K562 (cell line): ENCODE measurements around the gene LRRTM3. TPM values are rescaled to one million over a fixed set of nuclear protein-coding genes. Genes with fewer than 3 reads are reported as not detected.

ENCODE experiments used
- ATAC-seq: fragments of 200-7000 bp; cut with Tn5 transposase; 3 replicates; pipeline ENCODE4 v1.9.1; 2020; ENCODE audit warnings: moderate library complexity
- BruUV-seq: library from RNA; stranded (reverse); fragments of 400-500 nt; replicated peaks from 2 replicates; lab custom pipeline; 2021; lab: Mats Ljungman, UMichigan
- CTCF ChIA-PET: fragments of 300-600 bp; formaldehyde crosslinking; extraction: SDS; loops from one replicate; lab custom pipeline; 2021; ENCODE audit warnings: low intra/inter-chr PET ratio; lab: Yijun Ruan, JAX
- POLR2A ChIA-PET: fragments of 300-600, 350-650 bp; sonication (Branson Sonifier 250); formaldehyde crosslinking; extraction: SDS; loops from one replicate; lab custom pipeline; 2021; ENCODE audit warnings: antibody characterized with exemption, inconsistent platforms; lab: Yijun Ruan, JAX
- DNase-seq, 4 experiments: peaks; one replicate each; pipeline versions ENCODE4 v3.0.0 to v3.0.0-alpha.2; 2011 to 2018; ENCODE audit warnings: low spot score in 3 of 4, mixed read lengths in 3 of 4; ENCODE audit errors: extremely low read depth in 1 of 4
- FAIRE-seq: peaks from 2 replicates; lab custom pipeline; 2011; peaks lifted over from hg19 to GRCh38; lab: Jason Lieb, UNC
- H2AFZ ChIP-seq: 2 replicates; pipeline ENCODE4 v1.6.0; 2011; ENCODE audit warnings: low read depth, low read length, control low read depth, inconsistent platforms
- H3K27ac ChIP-seq: fragments of 200-600 bp; 3 replicates; pipeline ENCODE4 v1.8.0; 2011; ENCODE audit warnings: low read depth, mild to moderate bottlenecking, control low read depth, inconsistent platforms, low read length, moderate library complexity, mixed read lengths; ENCODE audit errors: extremely low read depth
- H3K27me3 ChIP-seq, 2 experiments: fragments of 300-600 bp in 1 of 2; 2 replicates in 1 of 2; 3 replicates in 1 of 2; pipeline versions ENCODE4 v1.6.0 to v1.8.0; 2011; ENCODE audit warnings: inconsistent platforms in 2 of 2, low read length in 2 of 2, mild to moderate bottlenecking in 1 of 2, mixed read lengths in 1 of 2, moderate library complexity in 1 of 2; ENCODE audit not compliant: control insufficient read depth in 2 of 2, insufficient read depth in 2 of 2
- H3K36me3 ChIP-seq: fragments of 300-600 bp; 3 replicates; pipeline ENCODE4 v1.8.0; 2011; ENCODE audit warnings: mild to moderate bottlenecking, low read length, inconsistent platforms; ENCODE audit not compliant: control insufficient read depth, insufficient read depth
- H3K4me1 ChIP-seq, 2 experiments: fragments of 200-600 bp in 1 of 2; replicated peaks in 1 of 2; 2 replicates in 1 of 2; 3 replicates in 1 of 2; pipeline versions ENCODE4 v1.5.1 to v1.8.0; 2011; ENCODE audit warnings: inconsistent platforms in 2 of 2, low read length in 2 of 2, mild to moderate bottlenecking in 1 of 2, mixed read lengths in 1 of 2, moderate library complexity in 1 of 2; ENCODE audit not compliant: control insufficient read depth in 2 of 2, insufficient read depth in 2 of 2
- H3K4me2 ChIP-seq: 2 replicates; pipeline ENCODE4 v1.6.1; 2011; ENCODE audit warnings: low read length, control low read depth, inconsistent platforms, mixed read lengths; ENCODE audit not compliant: insufficient read depth
- H3K4me3 ChIP-seq: fragments of 200-600 bp; sonication (generic), shearing (Covaris generic); 2 replicates; pipeline ENCODE4 v1.5.1; 2016; ENCODE audit warnings: control low read depth, inconsistent platforms
- H3K79me2 ChIP-seq: fragments of 200-600 bp; 3 replicates; pipeline ENCODE4 v1.8.0; 2011; ENCODE audit warnings: low read length, inconsistent platforms; ENCODE audit not compliant: control insufficient read depth, insufficient read depth
- H3K9ac ChIP-seq, 2 experiments: 2 replicates each; pipeline versions ENCODE4 v1.6.0 to v1.6.1; 2011; ENCODE audit warnings: low read depth in 2 of 2, low read length in 2 of 2, control low read depth in 1 of 2, inconsistent platforms in 1 of 2, mild to moderate bottlenecking in 1 of 2, mixed read lengths in 1 of 2; ENCODE audit not compliant: insufficient read depth in 1 of 2
- H3K9me1 ChIP-seq: one replicate; pipeline ENCODE4 v1.6.0; 2011; ENCODE audit warnings: inconsistent platforms, mild to moderate bottlenecking, low read length, moderate library complexity; ENCODE audit not compliant: control insufficient read depth, insufficient read depth
- H3K9me3 ChIP-seq: replicated peaks from 2 replicates; pipeline ENCODE4 v1.5.1; 2011; ENCODE audit warnings: low read depth, low read length, inconsistent platforms; ENCODE audit not compliant: control insufficient read depth, insufficient read depth
- H4K20me1 ChIP-seq: replicated peaks from 2 replicates; pipeline ENCODE4 v1.6.1; 2011; ENCODE audit warnings: low read length, inconsistent platforms, mixed read lengths; ENCODE audit not compliant: control insufficient read depth, insufficient read depth
- BHLHE40 ChIP-seq: IDR thresholded peaks from 2 replicates; pipeline ENCODE4 v1.6.1; 2011; ENCODE audit warnings: low read length, improper control_type of control experiment
- CEBPB ChIP-seq: fragments of 450-650 bp; IDR thresholded peaks from 2 replicates; pipeline ENCODE4 v1.6.1; 2016; ENCODE audit warnings: missing genetic modification characterization, missing compliant biosample characterization
- EWSR1 ChIP-seq: fragments of 450-650 bp; IDR thresholded peaks from 2 replicates; pipeline ENCODE4 v1.6.1; 2018; ENCODE audit warnings: borderline replicate concordance, mild to moderate bottlenecking, low read depth, moderate library complexity; ENCODE audit not compliant: partially characterized antibody
- GTF2B ChIP-seq: IDR thresholded peaks from 2 replicates; pipeline ENCODE4 v1.6.1; 2011; ENCODE audit not compliant: insufficient read length; ENCODE audit errors: extremely low read depth
- HDGF ChIP-seq: fragments of 450-650 bp; IDR thresholded peaks from 2 replicates; pipeline ENCODE4 v1.6.1; 2016
- IRF9 ChIP-seq: fragments of 450-650 bp; IDR thresholded peaks from 2 replicates; pipeline ENCODE4 v1.6.1; 2016; ENCODE audit warnings: missing biosample characterization, missing genetic modification characterization
- NBN ChIP-seq: fragments of 450-650 bp; IDR thresholded peaks from 2 replicates; pipeline ENCODE4 v1.6.1; 2016; ENCODE audit warnings: low read depth, mild to moderate bottlenecking
- NFE2L1 ChIP-seq: fragments of 450-650 bp; IDR thresholded peaks from 2 replicates; pipeline ENCODE4 v1.6.1; 2016; ENCODE audit warnings: missing genetic modification characterization, low read depth, mild to moderate bottlenecking, missing compliant biosample characterization, moderate library complexity, borderline replicate concordance
- RBM17 ChIP-seq: fragments of 200-400 bp; formaldehyde crosslinking; IDR thresholded peaks from 2 replicates; pipeline ENCODE4 v1.6.1; 2017; ENCODE audit warnings: low read depth, mild to moderate bottlenecking, low read length, borderline replicate concordance
- STAT5A ChIP-seq: IDR thresholded peaks from 2 replicates; pipeline ENCODE4 v1.6.1; 2012; ENCODE audit warnings: low read length, inconsistent platforms, borderline replicate concordance
- ZBTB33 ChIP-seq: sonication (generic); formaldehyde crosslinking; IDR thresholded peaks from 2 replicates; pipeline ENCODE4 v1.8.1; 2023; ENCODE audit warnings: mild to moderate bottlenecking, missing genetic modification reagents
- WGBS: fragments of 100-300 bp; shearing (Covaris generic); methylation state at CpG from one replicate; pipeline ENCODE4 v1.1.6; 2016; ENCODE audit warnings: low coverage, mixed read lengths; ENCODE audit not compliant: insufficient coverage; ENCODE audit errors: missing lambda C conversion rate; 5-methylcytosine and 5-hydroxymethylcytosine counted together
- in situ Hi-C: fragments of 300-500 bp; cut with MboI; formaldehyde crosslinking; loops from 4 replicates; pipeline ENCODE4 v1.15.0; 2018; ENCODE audit warnings: inconsistent platforms, mixed read lengths
- intact Hi-C: fragments of 100-400 bp; cut with micrococcal nuclease; formaldehyde crosslinking; loops from 2 replicates; pipeline ENCODE4 v1.14.2; 2022
- polyA plus RNA-seq, 8 experiments: library from polyadenylated mRNA; depleted of rRNA in 4 of 8; stranded (reverse) in 5 of 8; unstranded in 3 of 8; fragments of >200 nt; fragmentation: Nextera tagmentation in 2 of 8; fragmentation: Illumina TruSeq in 1 of 8; extraction: Ambion mirVana in 2 of 8; extraction: Trizol in 1 of 8; gene quantifications; 2 replicates each; pipeline versions ENCODE4 v1.2.1 to v1.2.3, GENCODE V29; 2011 to 2014; ENCODE audit warnings: inconsistent platforms in 1 of 8, missing spikeins in 1 of 8
- total RNA-seq, 7 experiments: library from RNA; depleted of rRNA in 6 of 7; stranded (reverse); fragments of >200 nt in 6 of 7; fragmentation: Illumina TruSeq in 2 of 7; extraction: Trizol in 2 of 7; gene quantifications; 2 replicates each; pipeline versions ENCODE4 v1.2.1 to v1.2.3, GENCODE V29; 2011 to 2021; ENCODE audit warnings: low replicate concordance in 1 of 7
- TF ChIP-seq, protein P1 (sequence below): fragments of 250-450 bp; sonication (Bioruptor Pico); IDR thresholded peaks from 2 replicates; pipeline ENCODE4 v1.8.0; 2022; ENCODE audit warnings: inconsistent platforms, mild to moderate bottlenecking, moderate library complexity, borderline replicate concordance

LRRTM3 gene
- total and polyA plus RNA-seq, 9 of the 15 experiments (the other 6 are each of a cell fraction or from before 2014, with no cell fraction given): not detected

DNA sequence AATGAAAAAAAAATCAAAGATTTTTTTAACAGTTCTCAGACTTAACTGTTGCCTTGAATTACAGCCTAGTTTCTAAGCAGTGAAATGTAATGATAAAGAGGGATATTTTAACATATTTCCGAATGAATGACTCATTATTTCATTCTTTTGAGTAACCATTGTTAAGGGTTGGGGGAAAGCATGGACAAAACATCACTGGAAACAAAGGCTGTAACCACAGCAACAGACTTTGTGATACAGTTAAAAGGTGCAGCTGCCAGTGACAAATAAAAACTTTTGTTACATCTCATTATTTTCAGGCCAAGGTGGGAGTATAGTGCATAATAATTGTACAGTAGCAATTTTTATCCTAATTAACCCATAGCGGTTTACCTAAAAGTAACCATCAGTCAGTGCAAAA is 172.6 kb downstream of the LRRTM3 start:
- intact Hi-C loops: no loop called here
- Histone ChIP-seq H3K9me3 (peaks cover 2% of the 10 kb centered on the region; the same call in 1 of the 2 replicates), H3K4me3 (no peak overlapping the region), H3K4me1 (no peaks in the 10 kb centered on the region), H3K79me2 (no peaks in the 10 kb centered on the region), H3K36me3 (no peaks in the 10 kb centered on the region), H3K27me3 (no peaks in the 10 kb centered on the region), H3K27ac (no peak overlapping the region), H3K9me1 (no peaks in the 10 kb centered on the region), H3K9ac (no peak overlapping the region), H4K20me1 (no peaks in the 10 kb centered on the region), H2AFZ (no peak overlapping the region), H3K4me2 (no peak overlapping the region)
- in situ Hi-C loops: no loop called here
- FAIRE-seq (no peak), ATAC-seq (no peak), DNase-seq (no peak)
- ChIA-PET CTCF (no interaction called here), POLR2A (no interaction called here)
- 0% methylated on average over 2 of the region's 2 CpGs for WGBS
- BruUV-seq: no TSS peak
- TF ChIP-seq GTF2B (no peak), EWSR1 (no peak), NFE2L1 (tag) (no peak), IRF9 (tag) (no peak), ZBTB33 (CRISPR knock-in tag) (no peak), CEBPB (no peak), HDGF (no peak), STAT5A (no peak), NBN (no peak), RBM17 (no peak), BHLHE40 (no peak)
- TF ChIP-seq, protein P1, sequence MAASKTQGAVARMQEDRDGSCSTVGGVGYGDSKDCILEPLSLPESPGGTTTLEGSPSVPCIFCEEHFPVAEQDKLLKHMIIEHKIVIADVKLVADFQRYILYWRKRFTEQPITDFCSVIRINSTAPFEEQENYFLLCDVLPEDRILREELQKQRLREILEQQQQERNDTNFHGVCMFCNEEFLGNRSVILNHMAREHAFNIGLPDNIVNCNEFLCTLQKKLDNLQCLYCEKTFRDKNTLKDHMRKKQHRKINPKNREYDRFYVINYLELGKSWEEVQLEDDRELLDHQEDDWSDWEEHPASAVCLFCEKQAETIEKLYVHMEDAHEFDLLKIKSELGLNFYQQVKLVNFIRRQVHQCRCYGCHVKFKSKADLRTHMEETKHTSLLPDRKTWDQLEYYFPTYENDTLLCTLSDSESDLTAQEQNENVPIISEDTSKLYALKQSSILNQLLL (CRISPR knock-in tag): no peak
